Measurements from ENCODE around the gene ZXDC. TPM values are rescaled to one million over a fixed set of nuclear protein-coding genes. Genes with fewer than 3 reads are reported as not detected.

ZXDC gene
- total RNA-seq, 1 experiment from 2014 or later: 55.4 TPM

- H3K79me2 ChIP-seq (ENCODE audit: low read depth): no peaks in the 10 kb centered on the region
- H3K4me1 ChIP-seq (replicated peaks; ENCODE audit: insufficient read depth): peaks cover 8% of the 10 kb centered on the region; the same call in 1 of the 2 replicates
- TF ChIP-seq, protein P1, sequence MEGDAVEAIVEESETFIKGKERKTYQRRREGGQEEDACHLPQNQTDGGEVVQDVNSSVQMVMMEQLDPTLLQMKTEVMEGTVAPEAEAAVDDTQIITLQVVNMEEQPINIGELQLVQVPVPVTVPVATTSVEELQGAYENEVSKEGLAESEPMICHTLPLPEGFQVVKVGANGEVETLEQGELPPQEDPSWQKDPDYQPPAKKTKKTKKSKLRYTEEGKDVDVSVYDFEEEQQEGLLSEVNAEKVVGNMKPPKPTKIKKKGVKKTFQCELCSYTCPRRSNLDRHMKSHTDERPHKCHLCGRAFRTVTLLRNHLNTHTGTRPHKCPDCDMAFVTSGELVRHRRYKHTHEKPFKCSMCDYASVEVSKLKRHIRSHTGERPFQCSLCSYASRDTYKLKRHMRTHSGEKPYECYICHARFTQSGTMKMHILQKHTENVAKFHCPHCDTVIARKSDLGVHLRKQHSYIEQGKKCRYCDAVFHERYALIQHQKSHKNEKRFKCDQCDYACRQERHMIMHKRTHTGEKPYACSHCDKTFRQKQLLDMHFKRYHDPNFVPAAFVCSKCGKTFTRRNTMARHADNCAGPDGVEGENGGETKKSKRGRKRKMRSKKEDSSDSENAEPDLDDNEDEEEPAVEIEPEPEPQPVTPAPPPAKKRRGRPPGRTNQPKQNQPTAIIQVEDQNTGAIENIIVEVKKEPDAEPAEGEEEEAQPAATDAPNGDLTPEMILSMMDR (conservative IDR thresholded peaks at IDR 0.05): no peak
- TF ChIP-seq EZH2 (IDR thresholded peaks at IDR 0.05; ENCODE audit: low read depth): no peak
- DNase-seq: no peak
- H3K4me3 ChIP-seq: no peak overlapping the region
- no TSS peak for BruUV-seq (replicated peaks)
- 0 out of 2 replicates have a peak, but pooled peaks cover 4% of the 10 kb centered on the region for H3F3A ChIP-seq (ENCODE audit: insufficient read depth, low read depth)
- H3K9me2 ChIP-seq (ENCODE audit: insufficient read depth): no peaks in the 10 kb centered on the region
- no peaks in the 10 kb centered on the region for H3K9me3 ChIP-seq (ENCODE audit: insufficient read depth, low read depth)
- CTCF ChIA-PET: no interaction called here
- H3K36me3 ChIP-seq (ENCODE audit: low read depth): no peaks in the 10 kb centered on the region
- POLR2A ChIA-PET (ENCODE audit: unreplicated experiment): no interaction called here
- no peaks in the 10 kb centered on the region for H4K20me1 ChIP-seq (ENCODE audit: insufficient read depth)
- peaks cover 13% of the 10 kb centered on the region; the same call in 1 of the 2 replicates for H3K27me3 ChIP-seq (ENCODE audit: insufficient read depth, low read depth)
- H2AFZ ChIP-seq: no peak overlapping the region
- intact Hi-C loops (cut with micrococcal nuclease; ENCODE audit: unreplicated experiment): no loop called here
- H3K4me2 ChIP-seq: no peak overlapping the region
- no peak overlapping the region for H3K27ac ChIP-seq
Measured at GRCh38 chr3:126415661-126416591, 59.8 kb downstream of the ZXDC start.

GRCh38 chr3:126414961-126415660 is 60.6 kb downstream of the ZXDC start:
- ChIA-PET POLR2A (ENCODE audit: unreplicated experiment) (no interaction called here), CTCF (no interaction called here)
- no peak for TF ChIP-seq EZH2 (IDR thresholded peaks at IDR 0.05; ENCODE audit: low read depth)
- TF ChIP-seq, protein P1 (conservative IDR thresholded peaks at IDR 0.05): no peak
- H3K9me3 ChIP-seq (ENCODE audit: insufficient read depth, low read depth): no peaks in the 10 kb centered on the region
- no peaks in the 10 kb centered on the region for H3K9me2 ChIP-seq (ENCODE audit: insufficient read depth)
- BruUV-seq (replicated peaks): no TSS peak
- intact Hi-C loops (cut with micrococcal nuclease; ENCODE audit: unreplicated experiment): no loop called here
- no peaks in the 10 kb centered on the region for H3F3A ChIP-seq (ENCODE audit: insufficient read depth, low read depth)
- no peak for DNase-seq
- H4K20me1 ChIP-seq (ENCODE audit: insufficient read depth): no peaks in the 10 kb centered on the region
- no peak overlapping the region for H3K27ac ChIP-seq
- H3K36me3 ChIP-seq (ENCODE audit: low read depth): no peaks in the 10 kb centered on the region
- H3K4me1 ChIP-seq (replicated peaks; ENCODE audit: insufficient read depth): 0 out of 2 replicates have a peak, but pooled peaks cover 2% of the 10 kb centered on the region
- H3K4me2 ChIP-seq: no peak overlapping the region
- no peak overlapping the region for H2AFZ ChIP-seq
- H3K27me3 ChIP-seq (ENCODE audit: insufficient read depth, low read depth): peaks cover 21% of the 10 kb centered on the region; the same call in 1 of the 2 replicates
- no peak overlapping the region for H3K4me3 ChIP-seq
- H3K79me2 ChIP-seq (ENCODE audit: low read depth): no peaks in the 10 kb centered on the region

DNA sequence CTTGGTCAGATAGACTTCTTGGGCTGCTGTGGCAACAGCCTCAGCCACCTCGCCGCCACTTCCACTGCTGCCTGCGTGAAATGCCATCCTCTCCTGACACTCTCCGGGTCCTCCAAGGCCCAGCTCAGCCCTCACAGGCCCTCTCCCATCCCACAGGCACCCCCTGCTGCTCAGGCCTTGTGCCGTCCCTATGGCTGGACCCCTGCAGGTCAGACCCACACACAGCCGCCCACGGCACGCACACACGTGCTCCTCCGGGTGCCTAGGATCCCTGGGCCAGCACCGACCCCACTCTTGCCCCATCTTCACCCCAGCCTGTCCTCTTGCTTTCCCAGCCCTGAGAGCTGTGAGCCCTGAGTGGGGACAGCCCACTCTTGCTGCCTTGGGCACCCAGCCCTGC is 61.3 kb downstream of the ZXDC start:
- Histone ChIP-seq H3K9me2 (ENCODE audit: insufficient read depth) (no peaks in the 10 kb centered on the region), H3K4me2 (no peak overlapping the region), H3F3A (ENCODE audit: insufficient read depth, low read depth) (no peaks in the 10 kb centered on the region), H3K9me3 (ENCODE audit: insufficient read depth, low read depth) (no peaks in the 10 kb centered on the region), H3K4me3 (no peak overlapping the region), H3K27ac (no peak overlapping the region), H3K79me2 (ENCODE audit: low read depth) (no peaks in the 10 kb centered on the region), H2AFZ (no peak overlapping the region), H3K4me1 (replicated peaks; ENCODE audit: insufficient read depth) (no peaks in the 10 kb centered on the region), H4K20me1 (ENCODE audit: insufficient read depth) (no peaks in the 10 kb centered on the region), H3K27me3 (ENCODE audit: insufficient read depth, low read depth) (peaks cover 21% of the 10 kb centered on the region; the same call in 1 of the 2 replicates), H3K36me3 (ENCODE audit: low read depth) (no peaks in the 10 kb centered on the region)
- DNase-seq: no peak
- CTCF ChIA-PET: no interaction called here
- no peak for TF ChIP-seq EZH2 (IDR thresholded peaks at IDR 0.05; ENCODE audit: low read depth)
- TF ChIP-seq, protein P1 (conservative IDR thresholded peaks at IDR 0.05): no peak
- BruUV-seq (replicated peaks): no TSS peak
- intact Hi-C loops (cut with micrococcal nuclease; ENCODE audit: unreplicated experiment): no loop called here
- POLR2A ChIA-PET (ENCODE audit: unreplicated experiment): interaction anchor here (0.6 kb wide), 1 partner anchor 104 kb away, joined by 3 read pairs; no protein-coding TSS in a partner anchor

All from PC-9 (cell line).